ENCODE results near the gene CTNNBL1.
A peak's percentile ranks its signal among the peaks of the same experiment; 100 is the strongest.
"Not testable (repeated sequence)": the region's sequence is repeated elsewhere in the genome, so short reads cannot be mapped to it uniquely, and the experiment has no call there.

Gene CTNNBL1

DNA sequence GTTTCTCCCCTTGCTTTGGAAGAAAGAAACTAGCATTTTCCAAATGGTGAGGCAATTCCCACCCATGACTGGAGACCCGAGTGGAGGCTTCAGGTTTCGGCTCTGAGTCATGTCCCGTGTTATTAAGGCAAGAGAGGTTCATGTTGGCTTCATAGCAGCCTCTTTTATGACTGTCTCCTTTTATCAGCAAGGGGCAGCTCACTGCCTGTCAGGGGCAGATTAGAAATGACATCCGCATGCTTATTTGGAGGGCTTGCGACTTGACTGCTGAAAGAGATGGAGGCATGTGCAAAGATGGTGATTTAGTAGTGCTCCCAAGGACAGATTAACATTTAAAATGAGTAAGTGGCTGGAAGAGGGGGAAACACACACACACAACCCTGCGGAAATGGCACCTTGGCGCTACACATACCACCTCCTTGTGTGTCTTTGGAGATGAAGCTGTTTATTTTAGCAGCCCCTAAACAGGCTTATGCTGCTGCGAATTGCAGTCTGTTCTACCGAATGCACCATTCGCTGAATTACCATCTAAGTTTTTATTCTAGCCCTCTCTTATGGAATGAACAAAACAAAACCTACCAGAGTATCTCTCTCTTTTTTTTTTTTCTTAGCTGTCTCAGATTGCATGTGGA lies 157.0 kb downstream of the CTNNBL1 start:
- DNase-seq (ENCODE audit: low spot score), result no peak

- DNase-seq (ENCODE audit: low spot score), result no peak
Observed at GRCh38 chr20:37852666-37853065, 158.8 kb downstream of the CTNNBL1 start.

DNA sequence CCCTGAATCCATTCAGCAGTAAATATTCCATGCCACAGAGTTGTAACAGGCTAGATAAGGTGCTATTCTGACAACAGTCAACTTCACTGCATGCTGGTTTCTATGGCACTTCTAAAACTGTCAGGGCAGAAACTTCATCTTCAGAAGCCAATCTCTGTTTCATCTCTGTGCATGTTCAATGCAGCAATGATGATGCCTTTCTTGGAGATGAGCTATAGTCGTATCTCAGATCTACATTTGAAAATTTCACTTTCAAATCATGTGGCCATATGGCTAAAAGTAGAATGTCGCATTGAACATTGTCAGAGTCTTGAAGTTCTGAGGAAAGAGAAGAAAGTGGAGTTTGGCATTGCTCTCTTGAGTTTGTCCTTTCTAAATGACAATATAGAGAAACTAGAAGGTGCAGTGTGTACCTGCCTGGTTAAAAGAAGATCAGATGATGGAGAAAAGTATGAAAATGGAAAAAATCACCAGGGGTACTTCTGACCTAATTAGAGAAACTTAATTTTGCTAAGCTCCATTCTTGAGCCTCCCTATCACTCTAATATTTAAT lies 160.1 kb downstream of the CTNNBL1 start:
- DNase-seq (ENCODE audit: low spot score), result no peak

- DNase-seq (ENCODE audit: low spot score), result not testable (repeated sequence)
Observed at GRCh38 chr20:37856034-37856433, 162.2 kb downstream of the CTNNBL1 start.

DNA sequence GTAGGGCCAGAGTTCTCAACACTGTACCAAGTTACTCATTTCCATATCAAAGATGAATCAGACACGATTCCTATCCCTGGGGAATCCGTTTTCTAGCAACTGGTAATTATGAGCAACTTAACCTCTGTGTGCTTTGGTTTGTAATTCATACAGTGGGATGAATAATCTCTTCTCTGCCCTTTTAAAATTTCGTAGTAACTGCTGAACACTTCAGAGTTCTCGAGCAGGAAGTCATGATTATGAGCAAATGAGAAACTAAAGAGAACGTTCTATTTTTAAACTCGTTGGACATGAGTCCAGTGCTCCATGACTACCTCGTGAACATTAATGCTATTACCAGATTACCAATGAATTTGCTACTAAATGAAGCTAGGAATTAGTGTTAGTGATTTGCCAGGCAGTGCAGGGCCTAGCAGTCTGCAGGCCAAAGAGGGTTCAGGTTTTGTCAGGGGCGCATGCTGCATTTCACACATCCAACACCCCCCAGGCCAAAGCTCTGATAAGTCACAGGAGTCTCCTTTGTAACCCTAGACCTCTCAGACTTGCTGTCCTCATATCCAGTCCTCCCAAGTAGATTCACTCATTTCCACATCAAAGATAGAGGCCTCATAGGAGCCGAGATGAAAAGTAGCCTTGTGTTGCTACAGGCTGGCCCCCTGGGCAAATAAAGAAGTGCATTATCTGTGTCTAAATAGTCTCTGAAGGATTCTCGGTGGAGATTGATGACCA lies 163.3 kb downstream of the CTNNBL1 start:
- no peak for DNase-seq (ENCODE audit: low spot score)

GRCh38 chr20:37859406-37860171 lies 165.8 kb downstream of the CTNNBL1 start:
- no peak for DNase-seq (ENCODE audit: low spot score)

DNA sequence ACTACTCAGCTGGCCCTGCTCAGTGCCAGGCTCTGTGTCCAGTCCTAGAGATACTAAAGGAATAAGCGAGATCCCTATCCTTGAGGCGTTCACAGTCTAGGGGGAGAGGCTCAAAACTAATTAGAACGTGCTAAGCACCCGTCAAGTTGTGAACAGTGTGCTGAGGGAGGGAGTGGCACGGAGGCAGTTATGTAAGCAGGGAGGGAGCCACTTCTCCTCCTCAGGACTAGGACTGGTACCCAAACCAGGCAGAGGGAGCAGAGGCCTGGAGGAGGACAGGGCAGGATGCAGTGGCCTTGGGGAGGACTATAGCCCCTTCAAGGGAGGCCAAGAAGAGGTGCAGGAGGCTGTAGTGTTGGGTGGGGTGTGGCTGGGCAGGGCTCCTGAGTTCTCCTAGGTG lies 169.5 kb downstream of the CTNNBL1 start:
- DNase-seq (ENCODE audit: low spot score), result no peak

GRCh38 chr20:37864298-37864697 lies 170.5 kb downstream of the CTNNBL1 start:
- no peak for DNase-seq (ENCODE audit: low spot score)

DNA sequence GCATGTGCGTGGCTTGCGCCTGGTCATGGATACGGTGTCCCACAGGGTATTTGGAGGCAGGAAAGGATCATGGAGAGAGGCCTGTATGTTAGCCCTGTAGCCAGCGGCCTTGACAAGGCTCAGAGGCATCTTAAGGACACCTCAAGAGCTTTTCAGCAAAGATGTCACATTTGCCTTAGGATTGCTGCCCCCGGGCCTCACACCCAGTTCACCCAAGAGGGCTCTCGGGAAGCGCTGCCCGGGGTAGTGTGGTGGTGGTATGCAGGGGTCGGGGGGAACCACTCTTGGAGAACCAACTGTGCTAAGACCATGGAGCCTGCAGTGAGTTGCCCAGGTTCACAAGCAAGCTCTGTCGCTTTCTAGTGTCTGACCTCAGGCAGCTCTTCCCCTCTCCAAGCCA lies 172.2 kb downstream of the CTNNBL1 start:
- no peak for DNase-seq (ENCODE audit: low spot score)

DNA sequence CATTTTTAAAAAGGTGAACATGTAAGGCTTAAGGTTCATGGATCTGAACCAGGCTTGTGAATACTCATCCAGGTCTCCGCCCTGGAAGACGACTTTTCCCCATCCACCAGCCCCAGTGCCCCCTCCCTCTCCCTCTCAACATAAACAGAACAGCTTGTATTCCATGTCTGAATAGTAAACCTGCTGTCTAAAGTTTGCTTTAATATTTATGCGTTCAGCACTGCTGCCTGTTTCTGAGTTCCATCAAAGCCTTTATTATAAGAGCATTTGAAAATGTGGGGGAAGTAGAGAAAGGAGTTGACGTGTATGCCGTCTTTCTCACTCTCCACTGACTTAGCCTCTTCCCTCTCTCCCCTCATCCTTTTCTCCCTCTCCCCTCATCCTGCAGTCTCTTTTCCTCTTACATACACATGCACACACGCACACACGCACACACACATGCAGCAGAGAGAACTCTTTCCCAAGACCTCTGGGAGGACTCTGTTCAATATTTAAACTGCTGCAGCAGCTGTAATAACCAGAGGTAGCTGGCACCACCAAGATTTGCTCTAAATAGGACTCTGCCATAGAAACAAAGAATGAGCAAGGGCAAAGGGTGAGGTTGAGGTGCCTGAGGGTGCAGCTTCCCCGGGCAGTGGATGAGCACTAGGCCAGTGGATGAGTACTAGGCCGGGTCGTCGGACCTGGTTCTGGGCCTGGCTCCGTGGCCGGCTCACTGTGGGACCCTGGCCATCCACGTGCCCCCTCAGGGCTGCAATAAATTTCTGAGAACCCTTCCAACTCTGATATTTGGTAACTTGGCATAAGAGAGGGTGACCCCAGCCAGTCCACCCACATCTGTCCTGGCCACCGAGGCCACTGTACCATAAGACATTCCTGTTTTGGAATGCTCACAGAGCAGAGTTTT lies 173.7 kb downstream of the CTNNBL1 start:
- no peak for DNase-seq (ENCODE audit: low spot score)

DNA sequence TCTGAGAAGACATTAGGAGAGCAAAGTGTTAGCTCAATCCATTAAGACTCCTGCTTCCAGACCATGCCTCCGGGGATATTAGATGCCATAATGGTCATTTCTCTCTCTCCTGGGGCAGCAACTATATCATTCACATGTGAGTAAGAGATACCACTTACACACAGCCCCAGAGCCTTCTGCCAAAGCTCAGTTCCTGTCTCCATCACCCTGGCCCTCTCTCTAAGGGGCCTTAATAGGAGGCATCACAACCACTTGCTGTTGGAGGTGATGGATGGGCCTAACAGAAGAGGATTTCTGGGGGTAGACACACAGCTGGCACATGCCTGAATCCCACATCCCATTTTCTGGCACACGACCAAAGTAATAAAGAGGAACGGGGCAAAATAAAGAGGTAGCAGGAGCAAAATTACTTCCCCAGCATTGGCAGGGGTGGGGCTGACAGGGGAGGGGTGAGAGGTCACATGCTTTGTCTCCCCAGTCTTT lies 175.1 kb downstream of the CTNNBL1 start:
- DNase-seq (ENCODE audit: low spot score), result no peak

DNA sequence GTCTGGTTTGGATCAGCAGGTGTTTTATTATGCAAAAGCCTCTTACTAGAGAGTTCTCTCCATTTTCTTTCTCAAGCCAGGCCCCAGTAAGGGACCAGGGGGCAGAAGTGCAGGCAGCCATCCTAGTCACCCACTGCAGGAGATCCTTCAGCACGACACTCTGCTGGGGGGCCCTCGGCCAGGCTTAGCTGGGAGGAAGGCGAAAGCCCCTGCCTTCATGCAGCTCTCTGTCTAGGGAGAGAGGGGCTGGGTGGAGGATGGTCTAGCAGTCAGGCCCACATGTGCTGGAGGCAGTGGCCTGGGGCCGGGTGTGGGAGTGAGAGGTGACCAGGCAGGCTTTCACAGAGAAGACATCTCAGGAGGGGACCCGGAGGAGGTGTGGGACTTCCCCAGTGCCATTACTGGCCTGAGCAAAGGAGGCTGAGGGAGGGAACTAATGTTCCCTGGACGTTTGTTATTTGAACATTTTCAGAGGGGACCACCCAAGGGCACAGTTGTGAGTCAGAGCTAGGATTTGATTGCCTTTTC lies 175.6 kb downstream of the CTNNBL1 start:
- no peak for DNase-seq (ENCODE audit: low spot score)

- DNase-seq (ENCODE audit: low spot score), result no peak
Observed at GRCh38 chr20:37870294-37870693, 176.5 kb downstream of the CTNNBL1 start.

GRCh38 chr20:37871751-37872150 lies 177.9 kb downstream of the CTNNBL1 start:
- DNase-seq (ENCODE audit: low spot score), result no peak

DNA sequence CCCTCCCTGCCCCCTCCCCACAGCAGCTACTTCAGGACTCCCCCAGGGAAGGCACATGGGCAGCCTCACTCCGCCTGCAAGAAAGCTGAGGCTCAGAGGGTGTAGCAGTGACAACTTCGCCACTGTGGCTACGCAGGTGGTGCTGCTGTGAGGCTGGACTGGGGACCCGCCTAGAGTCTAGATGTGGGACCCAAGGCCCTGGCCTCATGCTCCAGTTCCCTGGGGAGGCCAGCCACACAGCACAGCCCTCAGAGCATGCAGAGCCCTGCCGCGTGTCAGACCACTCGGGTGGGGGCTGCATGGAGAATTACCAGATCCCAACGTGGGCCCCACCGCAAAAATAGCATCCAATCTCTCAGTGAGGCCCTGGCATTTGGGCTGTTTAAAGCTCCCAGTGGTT lies 178.3 kb downstream of the CTNNBL1 start:
- DNase-seq (ENCODE audit: low spot score), result no peak

DNA sequence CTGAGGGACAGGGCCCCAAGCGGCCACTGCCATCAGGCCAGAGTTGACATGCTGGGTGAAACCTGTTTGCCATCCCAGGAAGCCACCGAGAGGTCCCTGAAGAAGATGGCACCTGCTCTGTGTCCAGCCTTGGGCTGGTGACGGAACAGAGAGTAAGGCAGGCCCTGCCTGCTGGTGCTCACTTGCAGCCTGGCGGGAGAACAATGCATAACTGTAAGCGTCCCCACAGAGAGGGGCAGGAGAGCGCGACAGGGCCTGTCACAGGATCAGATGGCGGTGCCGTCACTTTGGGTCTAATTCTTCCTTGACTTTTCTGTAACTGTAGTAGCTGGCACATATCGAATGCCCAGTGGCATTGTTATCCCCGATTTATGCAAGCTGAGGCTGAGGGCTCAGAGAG lies 180.1 kb downstream of the CTNNBL1 start:
- DNase-seq (ENCODE audit: low spot score), result peak; percentile 31

DNA sequence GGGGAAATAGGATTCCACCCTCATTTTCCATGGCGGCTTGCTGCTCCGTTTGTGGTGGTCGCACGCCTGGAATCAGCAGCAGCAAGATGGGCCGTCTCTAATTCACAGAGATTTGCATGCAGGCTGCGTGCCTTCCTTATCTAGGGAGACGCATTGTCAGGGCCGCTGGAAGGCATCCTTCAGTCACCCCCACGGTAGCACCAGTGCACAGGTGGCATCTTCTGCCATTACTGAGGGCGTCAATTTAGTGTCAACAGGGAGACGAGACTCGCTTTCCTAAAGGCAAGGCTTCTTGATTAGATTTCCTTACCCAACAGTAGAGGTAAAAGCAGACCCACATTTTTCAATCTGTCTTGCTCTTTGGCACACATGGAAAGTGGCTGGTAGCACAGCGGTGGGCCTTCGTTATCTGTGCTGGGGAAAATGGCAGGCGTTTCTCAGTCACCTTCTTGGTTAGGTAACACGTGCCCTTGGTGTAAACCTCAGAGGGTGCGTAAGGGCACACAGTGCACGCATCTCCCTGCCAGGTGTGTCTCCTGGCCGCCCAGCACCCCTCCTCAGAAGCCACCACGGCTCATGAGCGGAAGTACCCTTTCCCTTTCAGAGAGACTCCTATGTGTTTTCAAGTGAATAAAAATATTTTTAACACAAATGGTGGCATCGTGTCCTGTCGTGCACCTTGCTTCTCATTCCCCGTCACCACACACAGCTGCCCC lies 181.8 kb downstream of the CTNNBL1 start:
- DNase-seq (ENCODE audit: low spot score), result no peak

DNA sequence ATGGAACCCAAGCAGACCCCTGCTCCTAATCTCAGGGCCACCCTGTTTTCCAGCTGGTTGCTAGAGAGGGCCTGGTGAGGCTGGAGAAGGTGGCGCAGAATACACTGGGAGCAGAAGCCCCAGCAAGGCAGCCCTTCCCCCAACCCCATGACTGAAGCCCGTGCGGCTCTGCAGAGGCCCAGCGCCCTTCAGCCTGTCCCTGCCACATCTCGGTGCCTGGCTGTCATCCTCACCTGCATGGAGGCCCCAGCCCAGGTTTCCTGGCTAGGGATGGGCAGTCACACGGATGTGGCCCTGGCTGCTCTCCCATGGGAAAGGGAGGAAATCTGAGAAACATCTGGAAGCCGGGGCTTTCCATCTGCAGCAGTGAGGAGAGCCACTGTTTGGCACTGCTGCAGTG lies 183.0 kb downstream of the CTNNBL1 start:
- no peak for DNase-seq (ENCODE audit: low spot score)

GRCh38 chr20:37877832-37878772 lies 184.3 kb downstream of the CTNNBL1 start:
- no peak for DNase-seq (ENCODE audit: low spot score)

Data from Ammon's horn (tissue), 1 donor.